Measurements from ENCODE around the gene ODC1.
"Not testable (repeated sequence)": the region's sequence is repeated elsewhere in the genome, so short reads cannot be mapped to it uniquely, and the experiment has no call there.

Gene ODC1

GRCh38 chr2:10447895-10448575, at the start of gene ODC1:
Gene ODC1 (minus strand): TSS chr2:10448327. CDS start chr2:10445032, 3,295 bp downstream.
- peak; percentile 88 for DNase-seq

- no peak for DNase-seq
These were observed 49.7 kb upstream of the ODC1 start for GRCh38 chr2:10497797-10498251.

GRCh38 chr2:10495988-10496313, 47.8 kb upstream of the ODC1 start:
- no peak for DNase-seq

GRCh38 chr2:10495311-10495987, 47.3 kb upstream of the ODC1 start:
- DNase-seq: no peak

GRCh38 chr2:10494351-10495066, 46.4 kb upstream of the ODC1 start:
- DNase-seq: no peak

- peak; percentile 15 for DNase-seq
These were observed 45.6 kb upstream of the ODC1 start for GRCh38 chr2:10493634-10494281.

- DNase-seq: peak; percentile 15
These were observed 45.0 kb upstream of the ODC1 start for GRCh38 chr2:10493075-10493633.

GRCh38 chr2:10490806-10491291, 42.7 kb upstream of the ODC1 start:
- DNase-seq: no peak

- no peak for DNase-seq
These were observed 41.9 kb upstream of the ODC1 start for GRCh38 chr2:10489842-10490555.

- not testable (repeated sequence) for DNase-seq
These were observed 40.0 kb upstream of the ODC1 start for GRCh38 chr2:10488142-10488541.

- DNase-seq: not testable (repeated sequence)
These were observed 39.6 kb upstream of the ODC1 start for GRCh38 chr2:10487741-10488104.

- DNase-seq: no peak
These were observed 39.1 kb upstream of the ODC1 start for GRCh38 chr2:10487081-10487740.

- no peak for DNase-seq
These were observed 38.5 kb upstream of the ODC1 start for GRCh38 chr2:10486601-10487079.

GRCh38 chr2:10486091-10486490, 38.0 kb upstream of the ODC1 start:
- no peak for DNase-seq

GRCh38 chr2:10482913-10483312, 34.8 kb upstream of the ODC1 start:
- DNase-seq: no peak

- no peak for DNase-seq
These were observed 34.3 kb upstream of the ODC1 start for GRCh38 chr2:10482460-10482859.

GRCh38 chr2:10481666-10482157, 33.6 kb upstream of the ODC1 start:
- DNase-seq: no peak

GRCh38 chr2:10481055-10481665, 33.0 kb upstream of the ODC1 start:
- DNase-seq: no peak

GRCh38 chr2:10480359-10480949, 32.3 kb upstream of the ODC1 start:
- DNase-seq: no peak

GRCh38 chr2:10478916-10479315, 30.8 kb upstream of the ODC1 start:
- no peak for DNase-seq

GRCh38 chr2:10478298-10478625, 30.1 kb upstream of the ODC1 start:
- no peak for DNase-seq

All from NCI-H1092 treated with DMSO at 0.1 percent for 48 hours (cell line).